PC-9 (cell line): ENCODE data around the gene GALNT7.

Source experiments
- CTCF ChIP-seq: fragments of 200-600 bp; sonication (generic); conservative IDR thresholded peaks from 2 replicates; pipeline ENCODE4 v1.6.1; 2017; ENCODE audit warnings: mixed run types, antibody characterized with exemption, mild to moderate bottlenecking, moderate library complexity
- EZH2 ChIP-seq: fragments of 200-600 bp; sonication (generic); IDR thresholded peaks from 2 replicates; pipeline ENCODE4 v1.8.0; 2017; ENCODE audit warnings: antibody characterized with exemption, low read depth

GRCh38 chr4:173317004-173317403 is 148.4 kb downstream of the GALNT7 start:
- TF ChIP-seq CTCF = no peak
- no peak for TF ChIP-seq EZH2
